Spleen (tissue), 11 donors: ENCODE data around the gene SCRN3. TPM values are rescaled to one million over a fixed set of nuclear protein-coding genes. Genes with fewer than 3 reads are reported as not detected.

Experiments used
- DNase-seq: peaks from one replicate; pipeline ENCODE4 v3.0.0-alpha.2; 2020
- H3K27ac ChIP-seq, 8 donors: fragments of 200-600 bp; sonication (generic) in 7 of 8; 1 replicate in 4 of 8; 2 replicates in 4 of 8; pipeline versions ENCODE4 v1.5.0 to v1.8.0; 2016 to 2021; ENCODE audit warnings: inconsistent platforms in 4 of 8, mild to moderate bottlenecking in 4 of 8, moderate library complexity in 1 of 8
- H3K27me3 ChIP-seq, 7 donors: fragments of 200-600 bp; sonication (generic) in 6 of 7; replicated peaks in 1 of 7; 1 replicate in 4 of 7; 2 replicates in 3 of 7; pipeline versions ENCODE4 v1.5.0 to v1.8.0; 2016 to 2021; ENCODE audit warnings: inconsistent platforms in 3 of 7, mild to moderate bottlenecking in 1 of 7
- H3K36me3 ChIP-seq, 6 donors: fragments of 200-600 bp; sonication (generic) in 5 of 6; 1 replicate in 4 of 6; 2 replicates in 2 of 6; pipeline versions ENCODE4 v1.5.0 to v1.8.0; 2016 to 2021; ENCODE audit warnings: inconsistent platforms in 2 of 6
- H3K4me1 ChIP-seq, 6 donors: fragments of 200-600 bp; sonication (generic) in 5 of 6; 1 replicate in 3 of 6; 2 replicates in 3 of 6; pipeline versions ENCODE4 v1.5.0 to v1.8.0; 2016 to 2021; ENCODE audit warnings: inconsistent platforms in 3 of 6
- H3K4me3 ChIP-seq, 8 donors: fragments of 200-600 bp; sonication (generic) in 7 of 8; 1 replicate in 4 of 8; 2 replicates in 4 of 8; pipeline versions ENCODE4 v1.5.0 to v1.8.0; 2016 to 2021; ENCODE audit warnings: inconsistent platforms in 4 of 8, mild to moderate bottlenecking in 4 of 8, moderate library complexity in 2 of 8
- H3K9me3 ChIP-seq, 8 donors: fragments of 200-600 bp; sonication (generic) in 7 of 8; 1 replicate in 4 of 8; 2 replicates in 4 of 8; pipeline versions ENCODE4 v1.5.0 to v1.8.0; 2016 to 2021; ENCODE audit warnings: inconsistent platforms in 4 of 8
- CTCF ChIP-seq, 11 experiments: fragments of 200-600 bp in 7 of 11; fragments of 450-650 bp in 4 of 11; sonication (generic) in 4 of 11; IDR thresholded peaks in 8 of 11; conservative IDR thresholded peaks in 3 of 11; 1 replicate in 7 of 11; 2 replicates in 4 of 11; pipeline versions ENCODE4 v1.4.0 to v1.8.0; 2016 to 2021; ENCODE audit warnings: antibody characterized with exemption in 11 of 11, inconsistent platforms in 4 of 11, mild to moderate bottlenecking in 1 of 11
- POLR2A ChIP-seq, 3 donors: fragments of 450-650 bp; IDR thresholded peaks; one replicate each; pipeline ENCODE4 v1.5.1; 2017; ENCODE audit warnings: antibody characterized with exemption in 3 of 3, mild to moderate bottlenecking in 1 of 3
- POLR2AphosphoS5 ChIP-seq, 3 donors: sonication (generic); formaldehyde crosslinking; IDR thresholded peaks; one replicate each; pipeline ENCODE4 v1.5.1; 2017; ENCODE audit warnings: antibody characterized with exemption in 3 of 3
- WGBS, 5 donors: extraction: QIAGEN DNeasy Blood & Tissue Kit in 3 of 5; methylation state at CpG; one replicate each; pipeline versions ENCODE4 v1.1.5 to v1.1.7; 2013 to 2018; 5-methylcytosine and 5-hydroxymethylcytosine counted together
- intact Hi-C: fragments of 100-400 bp; cut with DNase I; formaldehyde crosslinking; loops from one replicate; pipeline ENCODE4 v1.15.0; 2023; ENCODE audit warnings: low total_unique reads
- polyA plus RNA-seq, 3 donors: library from polyadenylated mRNA; stranded (reverse); fragments of 200-250 nt; gene quantifications; one replicate each; pipeline ENCODE4 v1.2.1, GENCODE V29; 2013
- total RNA-seq, 7 donors: library from RNA; depleted of rRNA in 3 of 7; stranded (reverse); fragments of >200 nt in 3 of 7; fragmentation: NEBNext Ultra II Directional in 4 of 7; extraction: Animal tissue kit (Norgen Biotek cat#: 25700) in 4 of 7; gene quantifications; one replicate each; pipeline versions ENCODE4 v1.1.0 to v1.2.1, GENCODE V29; 2016 to 2021
- donor health status: healthy with polysubstance abuse.
- donor health status: DM: no; HTN: no; CAD: no; lungs with moderate emphysema.
- donor health status: DM: no; HTN: no; CAD: no.
- donor health status: Bipolar disorder and iron deficiency.
- donor health status: healthy.
- donor health status: DM: no; HTN: no; CAD: no.
- donor health status: DM: yes; HTN: yes; CAD: no.

Gene SCRN3
- total and polyA plus RNA-seq, 10 donors = 8.4 to 24.9 (median 19.0) TPM

GRCh38 chr2:174439323-174439722, 43.8 kb downstream of the SCRN3 start:
- Histone ChIP-seq H3K36me3 (peaks cover 0 to 58% (median 5%) of the 10 kb centered on the region in 6 donors), H3K4me1 (no peaks in the 10 kb centered on the region), H3K4me3 (no peak overlapping the region), H3K27me3 (no peaks in the 10 kb centered on the region), H3K27ac (no peak overlapping the region), H3K9me3 (no peaks in the 10 kb centered on the region)
- TF ChIP-seq POLR2AphosphoS5 (IDR thresholded peaks at IDR 0.05) (no peak), CTCF (IDR thresholded peaks at IDR 0.05 in 8 of 11, conservative IDR thresholded peaks at IDR 0.05 in 3 of 11) (no peak), POLR2A (IDR thresholded peaks at IDR 0.05) (no peak)
- WGBS, 5 donors = 90 to 99% (median 92%) methylated on average over 2 of the region's 2 CpGs
- no peak for DNase-seq
- intact Hi-C loops = no loop called here

- Histone ChIP-seq H3K9me3 (no peaks in the 10 kb centered on the region), H3K4me1 (no peaks in the 10 kb centered on the region), H3K27me3 (no peaks in the 10 kb centered on the region), H3K36me3 (peaks cover 0 to 64% (median 7%) of the 10 kb centered on the region in 6 donors), H3K4me3 (no peak overlapping the region), H3K27ac (no peak overlapping the region)
- intact Hi-C loops = no loop called here
- no peak for DNase-seq
- WGBS, 5 donors = 84 to 96% (median 94%) methylated on average over 2 of the region's 2 CpGs
- TF ChIP-seq POLR2AphosphoS5 (IDR thresholded peaks at IDR 0.05) (no peak), POLR2A (IDR thresholded peaks at IDR 0.05) (no peak), CTCF (IDR thresholded peaks at IDR 0.05 in 8 of 11, conservative IDR thresholded peaks at IDR 0.05 in 3 of 11) (no peak)
These were observed 44.4 kb downstream of the SCRN3 start for GRCh38 chr2:174439950-174440349.

GRCh38 chr2:174442546-174443510, 47.3 kb downstream of the SCRN3 start:
- Histone ChIP-seq H3K4me3 (no peak overlapping the region), H3K27me3 (no peaks in the 10 kb centered on the region), H3K4me1 (no peaks in the 10 kb centered on the region), H3K9me3 (no peaks in the 10 kb centered on the region), H3K36me3 (peaks cover 0 to 62% (median 7%) of the 10 kb centered on the region in 6 donors), H3K27ac (no peak overlapping the region)
- TF ChIP-seq POLR2AphosphoS5 (IDR thresholded peaks at IDR 0.05) = no peak
- no peak for TF ChIP-seq POLR2A (IDR thresholded peaks at IDR 0.05)
- TF ChIP-seq CTCF (IDR thresholded peaks at IDR 0.05 in 8 of 11, conservative IDR thresholded peaks at IDR 0.05 in 3 of 11) = no peak
- 88 to 97% (median 92%) methylated on average over 3 of the region's 3 CpGs for WGBS, 5 donors
- intact Hi-C loops = no loop called here
- no peak for DNase-seq

- H3K27ac ChIP-seq = no peak overlapping the region
- H3K9me3 ChIP-seq = no peaks in the 10 kb centered on the region
- no peak for TF ChIP-seq CTCF (IDR thresholded peaks at IDR 0.05 in 8 of 11, conservative IDR thresholded peaks at IDR 0.05 in 3 of 11)
- TF ChIP-seq POLR2A (IDR thresholded peaks at IDR 0.05) = no peak
- TF ChIP-seq POLR2AphosphoS5 (IDR thresholded peaks at IDR 0.05) = no peak
- WGBS, 5 donors = 71 to 89% (median 82%) methylated on average over 6 of the region's 6 CpGs
- no peak overlapping the region for H3K4me3 ChIP-seq
- H3K4me1 ChIP-seq = no peaks in the 10 kb centered on the region
- no peaks in the 10 kb centered on the region for H3K27me3 ChIP-seq
- peaks cover 0 to 66% (median 7%) of the 10 kb centered on the region in 6 donors for H3K36me3 ChIP-seq
- intact Hi-C loops = no loop called here
- DNase-seq = no peak
These were observed 49.2 kb downstream of the SCRN3 start for GRCh38 chr2:174444761-174445160.
